SK-N-MC (cell line): ENCODE measurements around the gene CAMTA1.

Experiments
- EZH2 ChIP-seq: fragments of 200-600 bp; sonication (generic); IDR thresholded peaks from one replicate; pipeline ENCODE4 v1.6.1; 2017; ENCODE audit warnings: antibody characterized with exemption
- FOXP2 ChIP-seq: optimal IDR thresholded peaks from 2 replicates; pipeline ENCODE3; 2011; ENCODE audit warnings: mild to moderate bottlenecking, moderate library complexity; ENCODE audit not compliant: insufficient read depth; ENCODE audit errors: extremely low read length, control extremely low read depth
- POLR2AphosphoS5 ChIP-seq: IDR thresholded peaks from 2 replicates; pipeline ENCODE4 v1.6.1; 2012; ENCODE audit warnings: mild to moderate bottlenecking, low read depth, low read length, borderline replicate concordance

DNA sequence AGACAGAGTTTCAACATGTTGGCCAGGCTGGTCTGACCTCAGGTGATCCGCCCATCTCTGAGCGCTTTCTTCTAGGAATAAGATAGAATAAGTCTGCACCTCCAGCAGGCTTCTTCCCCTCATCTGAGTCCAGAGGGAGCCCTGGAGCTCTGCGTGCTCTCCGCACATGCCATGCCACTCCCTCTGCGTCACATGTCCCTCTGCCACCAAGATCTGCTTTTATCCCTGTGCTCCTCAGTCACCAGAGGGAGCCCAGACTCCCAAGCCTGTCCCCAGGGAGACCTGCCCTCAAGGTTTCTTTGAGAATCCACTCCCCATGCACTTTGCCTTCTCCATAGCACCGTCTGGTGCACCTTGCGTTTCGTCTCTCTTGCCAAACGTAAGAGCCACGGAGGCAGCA, 213.0 kb downstream of the CAMTA1 start:
- TF ChIP-seq EZH2 (no peak), POLR2AphosphoS5 (no peak), FOXP2 (no peak)
